B cell (primary cell): ENCODE results near the gene SLC12A6.

Source experiments
- CTCF ChIP-seq: fragments of 200-600 bp; IDR thresholded peaks from one replicate; pipeline ENCODE4 v1.8.0; 2022; ENCODE audit warnings: antibody characterized with exemption, mild to moderate bottlenecking
- EZH2 ChIP-seq: IDR thresholded peaks from 2 replicates; pipeline ENCODE4 v1.6.1; 2012; ENCODE audit warnings: borderline replicate concordance, low read depth, mild to moderate bottlenecking, moderate library complexity, low read length; ENCODE audit not compliant: insufficient read depth, poor library complexity, severe bottlenecking

DNA sequence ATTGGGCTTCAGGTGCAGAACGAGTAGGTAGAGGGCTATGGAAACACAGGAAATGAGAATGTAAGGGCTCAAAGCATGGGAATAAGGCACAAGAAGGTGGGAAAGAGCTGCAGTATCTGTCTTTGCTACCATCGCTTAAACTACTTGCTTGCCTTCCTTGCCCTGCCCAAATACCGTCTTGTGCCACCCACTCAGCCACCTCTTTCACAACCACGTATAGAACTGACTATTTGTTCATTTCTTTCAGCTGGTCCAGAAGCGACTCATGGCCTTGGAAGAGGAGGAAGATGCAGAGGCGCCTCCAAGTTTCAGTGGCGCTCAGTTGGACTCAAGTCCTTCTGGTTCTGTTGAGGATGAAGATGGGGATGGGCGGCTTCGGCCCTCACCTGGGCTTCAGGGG lies 17.7 kb upstream of the SLC12A6 start:
- TF ChIP-seq CTCF (no peak), EZH2 (no peak)
